ENCODE data around the gene FAM237B. TPM values are rescaled to one million over a fixed set of nuclear protein-coding genes. Genes with fewer than 3 reads are reported as not detected.

FAM237B gene
- total and polyA plus RNA-seq, 2 donors (not counting 1 experiment from before 2014, with no cell fraction given), result not detected

GRCh38 chr7:90272242-90272641, 48.9 kb downstream of the FAM237B start:
- Histone ChIP-seq H3K9me3 (ENCODE audit: control insufficient read depth, insufficient read depth, low read depth, low read length) (no peaks in the 10 kb centered on the region), H3K79me2 (ENCODE audit: control insufficient read depth, insufficient read depth, low read length) (no peaks in the 10 kb centered on the region), H4K20me1 (ENCODE audit: control insufficient read depth, extremely low read depth, insufficient read depth, low read length) (no peaks in the 10 kb centered on the region), H3K9ac (ENCODE audit: insufficient read depth, low read length) (no peak overlapping the region), H3K4me1 (ENCODE audit: control insufficient read depth, extremely low read depth, insufficient read depth, low read length) (peaks cover 16% of the 10 kb centered on the region), H3K27ac (ENCODE audit: insufficient read depth, low read length) (no peak overlapping the region), H3K4me2 (ENCODE audit: extremely low read depth, insufficient read depth, low read length) (no peak overlapping the region), H2AFZ (ENCODE audit: low read length) (no peak overlapping the region), H3K27me3 (ENCODE audit: control insufficient read depth, insufficient read depth, low read length) (no peaks in the 10 kb centered on the region), H3K36me3 (ENCODE audit: control insufficient read depth, insufficient read depth, low read length) (no peaks in the 10 kb centered on the region), H3K4me3 (replicated peaks in 1 of 4; ENCODE audit: control extremely low read depth in 1 of 4, insufficient read depth in 1 of 4, low read depth in 3 of 4, low read length in 4 of 4) (no peak overlapping the region)
- TF ChIP-seq EZH2 (IDR thresholded peaks at IDR 0.05; ENCODE audit: low read length, missing control alignments) (no peak), CTCF (conservative IDR thresholded peaks at IDR 0.05 in 1 of 2, IDR thresholded peaks at IDR 0.05 in 1 of 2; ENCODE audit: low read depth in 1 of 2, low read length in 2 of 2) (no peak)
- no peak for DNase-seq (ENCODE audit: low read depth in 2 of 2)

DNA sequence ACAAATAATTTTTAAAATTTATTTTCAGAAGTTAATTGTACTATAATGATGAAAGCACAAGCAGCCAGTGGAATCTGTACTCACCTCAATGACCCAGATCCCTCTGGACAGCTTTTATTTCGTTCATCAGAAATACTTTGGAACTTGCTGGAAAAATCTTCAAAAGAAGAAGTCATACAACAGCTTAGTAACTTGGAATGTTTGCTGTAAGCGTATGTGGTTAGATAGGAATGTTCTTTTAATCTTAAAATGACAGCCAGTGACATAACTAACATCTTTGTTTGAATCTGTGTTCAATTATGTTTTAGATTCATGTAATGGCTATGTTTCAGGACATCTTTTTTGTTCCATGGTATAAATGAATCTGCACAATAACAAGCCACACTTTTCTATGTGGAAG, 49.4 kb downstream of the FAM237B start:
- no peak for TF ChIP-seq CTCF (conservative IDR thresholded peaks at IDR 0.05 in 1 of 2, IDR thresholded peaks at IDR 0.05 in 1 of 2; ENCODE audit: low read depth in 1 of 2, low read length in 2 of 2)
- no peak for TF ChIP-seq EZH2 (IDR thresholded peaks at IDR 0.05; ENCODE audit: low read length, missing control alignments)
- peak overlapping the region; percentile 31 for H3K27ac ChIP-seq (ENCODE audit: insufficient read depth, low read length)
- H3K27me3 ChIP-seq (ENCODE audit: control insufficient read depth, insufficient read depth, low read length), result no peaks in the 10 kb centered on the region
- no peak overlapping the region for H3K4me2 ChIP-seq (ENCODE audit: extremely low read depth, insufficient read depth, low read length)
- H3K9ac ChIP-seq (ENCODE audit: insufficient read depth, low read length), result no peak overlapping the region
- no peak overlapping the region for H2AFZ ChIP-seq (ENCODE audit: low read length)
- no peaks in the 10 kb centered on the region for H3K9me3 ChIP-seq (ENCODE audit: control insufficient read depth, insufficient read depth, low read depth, low read length)
- peaks cover 16% of the 10 kb centered on the region for H3K4me1 ChIP-seq (ENCODE audit: control insufficient read depth, extremely low read depth, insufficient read depth, low read length)
- H3K4me3 ChIP-seq (replicated peaks in 1 of 4; ENCODE audit: control extremely low read depth in 1 of 4, insufficient read depth in 1 of 4, low read depth in 3 of 4, low read length in 4 of 4), result no peak overlapping the region
- H3K36me3 ChIP-seq (ENCODE audit: control insufficient read depth, insufficient read depth, low read length), result no peaks in the 10 kb centered on the region
- no peaks in the 10 kb centered on the region for H4K20me1 ChIP-seq (ENCODE audit: control insufficient read depth, extremely low read depth, insufficient read depth, low read length)
- no peaks in the 10 kb centered on the region for H3K79me2 ChIP-seq (ENCODE audit: control insufficient read depth, insufficient read depth, low read length)
- DNase-seq (ENCODE audit: low read depth in 2 of 2), result peak; percentile 72 to 81

GRCh38 chr7:90270431-90271178, 50.5 kb downstream of the FAM237B start:
- H3K4me1 ChIP-seq (ENCODE audit: control insufficient read depth, extremely low read depth, insufficient read depth, low read length), result peaks cover 18% of the 10 kb centered on the region
- no peak overlapping the region for H3K4me3 ChIP-seq (replicated peaks in 1 of 4; ENCODE audit: control extremely low read depth in 1 of 4, insufficient read depth in 1 of 4, low read depth in 3 of 4, low read length in 4 of 4)
- no peaks in the 10 kb centered on the region for H3K9me3 ChIP-seq (ENCODE audit: control insufficient read depth, insufficient read depth, low read depth, low read length)
- H2AFZ ChIP-seq (ENCODE audit: low read length), result no peak overlapping the region
- H3K27me3 ChIP-seq (ENCODE audit: control insufficient read depth, insufficient read depth, low read length), result no peaks in the 10 kb centered on the region
- no peak overlapping the region for H3K4me2 ChIP-seq (ENCODE audit: extremely low read depth, insufficient read depth, low read length)
- DNase-seq (ENCODE audit: low read depth in 2 of 2), result no peak
- H4K20me1 ChIP-seq (ENCODE audit: control insufficient read depth, extremely low read depth, insufficient read depth, low read length), result no peaks in the 10 kb centered on the region
- no peak overlapping the region for H3K27ac ChIP-seq (ENCODE audit: insufficient read depth, low read length)
- H3K9ac ChIP-seq (ENCODE audit: insufficient read depth, low read length), result no peak overlapping the region
- no peaks in the 10 kb centered on the region for H3K36me3 ChIP-seq (ENCODE audit: control insufficient read depth, insufficient read depth, low read length)
- no peak for TF ChIP-seq EZH2 (IDR thresholded peaks at IDR 0.05; ENCODE audit: low read length, missing control alignments)
- TF ChIP-seq CTCF (conservative IDR thresholded peaks at IDR 0.05 in 1 of 2, IDR thresholded peaks at IDR 0.05 in 1 of 2; ENCODE audit: low read depth in 1 of 2, low read length in 2 of 2), result no peak
- no peaks in the 10 kb centered on the region for H3K79me2 ChIP-seq (ENCODE audit: control insufficient read depth, insufficient read depth, low read length)
